CD4-positive, alpha-beta T cell treated with Interleukin-2 at 100 ng/mL for 4 hours (primary cell): ENCODE measurements around the gene MIP.
"Not testable (repeated sequence)": the region's sequence is repeated elsewhere in the genome, so short reads cannot be mapped to it uniquely, and the experiment has no call there.

Experiments used
- DNase-seq: peaks from one replicate; pipeline ENCODE4 v3.0.0-alpha.2; 2020; ENCODE audit warnings: low spot score

The MIP gene

GRCh38 chr12:56468216-56469006 is 14.0 kb upstream of the MIP start, which contains the start of gene SPRYD4:
Gene SPRYD4, plus strand, starts transcription at chr12:56468578. Its CDS starts 14 bp downstream, at chr12:56468592.
- peak; percentile 94 for DNase-seq

GRCh38 chr12:56462565-56462964 is 8.1 kb upstream of the MIP start:
- DNase-seq = no peak

DNA sequence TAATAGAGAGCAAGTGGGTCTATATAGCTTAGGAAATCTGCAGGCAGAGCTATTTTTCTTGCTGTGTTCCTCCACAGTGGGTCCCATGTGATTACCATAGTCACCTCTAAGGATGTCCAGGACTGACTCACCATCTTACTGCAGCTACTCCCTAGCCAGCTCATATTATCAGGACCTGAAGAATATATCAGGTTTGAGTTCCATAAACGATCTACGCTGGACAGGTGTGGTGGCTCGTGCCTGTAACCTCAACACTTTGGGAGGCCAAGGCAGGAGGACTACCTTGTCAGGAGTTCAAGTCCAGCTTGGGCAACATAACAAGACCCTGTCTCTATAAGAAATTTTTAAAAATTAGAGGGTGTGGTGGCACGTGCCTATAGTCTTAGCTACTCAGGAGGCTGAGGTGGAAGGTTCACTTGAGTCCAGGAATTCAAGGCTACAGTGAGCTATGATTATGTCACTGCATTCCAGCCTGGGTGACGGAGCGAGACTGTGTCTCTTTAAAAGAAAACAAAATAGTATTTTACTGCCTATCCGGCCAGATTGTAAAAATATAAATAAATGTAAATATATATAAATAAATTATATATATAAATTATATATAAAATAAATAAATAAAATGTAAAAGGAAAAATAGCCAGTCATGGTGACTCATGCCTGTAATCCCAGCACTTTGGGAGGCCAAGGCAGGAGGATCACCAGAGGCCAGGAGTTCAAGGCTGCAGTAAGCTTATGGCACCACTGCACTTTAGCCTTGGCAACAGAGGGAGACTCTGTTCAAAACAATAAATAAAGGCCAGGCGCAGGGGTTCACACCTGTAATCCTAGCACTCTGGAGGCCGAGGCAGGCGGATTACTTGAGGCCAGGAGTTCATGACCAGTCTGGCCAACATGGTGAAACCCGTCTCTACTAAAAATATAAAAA is 7.0 kb upstream of the MIP start:
- DNase-seq = no peak

DNA sequence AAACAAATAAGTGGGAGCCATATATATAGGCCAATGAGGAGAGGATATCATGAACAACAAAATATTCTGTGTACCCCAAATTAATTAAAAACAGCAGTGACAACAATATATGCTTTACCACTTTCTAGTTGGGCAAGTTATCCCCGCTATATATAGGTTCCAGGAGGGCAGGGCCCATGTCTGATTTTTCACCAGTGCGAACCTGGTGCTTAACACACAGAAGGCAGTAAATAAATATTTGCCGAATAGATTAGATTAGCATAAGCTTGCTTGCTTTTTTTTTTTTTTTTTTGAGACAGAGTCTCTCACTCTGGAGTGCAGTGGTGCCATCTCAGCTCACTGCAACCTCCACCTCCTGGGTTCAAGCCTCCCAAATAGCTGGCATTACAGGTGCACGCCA is 3.4 kb upstream of the MIP start:
- no peak for DNase-seq

DNA sequence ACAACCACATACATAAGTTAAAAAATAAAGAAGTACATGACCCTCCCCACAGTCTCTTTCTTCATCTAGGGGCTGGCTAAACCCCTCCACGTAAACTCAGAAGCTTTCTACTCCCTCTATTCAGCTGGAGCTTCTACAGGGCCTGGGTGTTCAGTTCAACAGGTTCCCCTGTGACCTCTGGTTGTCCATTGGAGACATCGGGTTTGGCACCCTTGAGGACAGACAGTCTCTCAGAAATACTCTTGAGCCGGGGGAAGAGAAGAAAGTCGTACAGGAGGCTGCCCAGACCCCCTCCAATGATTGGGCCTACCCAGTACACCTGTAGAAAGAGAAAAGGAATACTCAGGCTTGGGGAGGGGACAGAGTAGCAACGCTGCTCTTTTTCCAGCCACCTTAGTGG is 3.3 kb downstream of the MIP start:
- DNase-seq = no peak

GRCh38 chr12:56450241-56450640 is 4.2 kb downstream of the MIP start:
- no peak for DNase-seq

- DNase-seq = no peak
Measured at GRCh38 chr12:56449622-56449984, 4.9 kb downstream of the MIP start.

DNA sequence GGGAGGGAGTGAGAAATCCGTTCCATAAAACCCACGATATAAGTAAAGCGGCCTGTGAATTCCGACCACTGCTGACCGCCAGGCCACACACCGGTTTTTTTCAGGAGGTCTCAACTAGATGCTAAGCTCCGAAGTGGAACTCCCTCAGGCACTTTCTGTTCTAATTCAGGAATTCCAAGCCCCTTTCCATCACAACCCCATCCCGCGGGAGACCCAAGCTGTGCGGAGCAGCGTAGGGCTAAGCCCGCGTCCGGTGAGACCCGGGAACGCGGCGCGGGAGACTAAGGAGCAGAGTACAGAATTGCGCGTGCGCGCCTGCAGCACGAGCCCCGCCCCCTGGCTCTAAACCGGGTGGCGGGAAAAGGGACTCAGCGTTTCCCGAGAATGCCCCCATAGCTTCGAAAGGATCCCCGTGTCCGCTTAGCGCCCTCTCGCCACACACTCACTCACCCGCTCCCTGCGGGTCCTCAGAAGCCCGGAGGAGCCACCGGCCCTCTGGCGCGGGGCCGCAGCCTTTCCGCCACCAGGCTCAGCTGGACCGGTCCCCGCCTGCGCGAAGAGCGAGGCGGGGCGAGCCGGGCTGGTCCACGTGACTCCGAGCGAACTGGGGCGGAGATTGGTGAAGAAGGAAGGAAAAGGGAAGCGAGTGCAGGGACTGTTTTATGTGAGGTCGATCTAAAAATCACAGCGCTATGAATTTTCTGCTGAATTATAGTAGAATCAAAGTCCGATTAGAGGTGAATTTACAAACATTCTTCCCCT is 5.4 kb downstream of the MIP start, which contains the start of gene TIMELESS:
Gene TIMELESS, minus strand, starts transcription at position 567 of the 762 bp plus-strand sequence. CDS start 15,256 bp downstream, outside the sequence.
- DNase-seq = peak; percentile 84

DNA sequence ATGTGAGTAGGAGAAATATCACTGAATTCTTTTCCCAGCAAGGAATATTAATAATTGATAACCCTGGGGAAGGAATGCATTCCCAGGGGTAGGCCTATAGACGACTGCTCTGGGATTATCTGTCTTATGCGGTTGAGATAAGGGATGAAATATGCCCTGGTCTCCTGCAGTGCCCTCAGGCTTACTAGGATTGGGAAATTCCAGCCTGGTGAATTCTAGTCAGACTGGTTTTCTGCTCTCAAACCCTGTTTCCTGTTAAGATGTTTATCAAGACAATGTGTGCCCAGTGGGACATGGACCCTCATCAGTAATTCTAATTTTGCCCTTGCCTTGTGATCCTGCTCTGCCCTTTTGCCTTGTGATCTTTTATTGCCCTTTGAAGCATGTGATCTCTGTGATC is 11.2 kb downstream of the MIP start:
- not testable (repeated sequence) for DNase-seq

GRCh38 chr12:56437430-56438176 is 16.9 kb downstream of the MIP start:
- DNase-seq = no peak

- DNase-seq = no peak
Measured at GRCh38 chr12:56434828-56435227, 19.6 kb downstream of the MIP start.

- no peak for DNase-seq
Measured at GRCh38 chr12:56431850-56432249, 22.6 kb downstream of the MIP start.

DNA sequence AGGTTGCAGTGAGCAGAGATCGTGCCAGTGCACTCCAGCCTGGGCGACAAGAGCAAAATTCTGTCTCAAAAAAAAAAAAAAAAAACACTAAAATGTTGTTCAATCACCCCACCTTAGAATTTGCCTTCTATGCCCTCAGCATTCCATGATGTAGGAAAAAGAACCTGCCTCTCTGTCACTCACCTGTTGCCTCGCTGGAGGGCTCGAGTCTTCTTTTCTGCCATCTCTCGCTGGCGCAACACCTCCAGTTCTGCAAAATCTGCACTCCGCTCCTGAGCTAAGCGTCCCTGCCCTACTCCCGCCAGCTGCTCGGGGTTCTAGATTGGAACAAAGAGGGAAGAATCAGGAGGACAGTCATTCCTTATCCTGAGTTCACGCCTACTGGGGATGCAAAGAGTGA is 23.2 kb downstream of the MIP start:
- DNase-seq = no peak

DNA sequence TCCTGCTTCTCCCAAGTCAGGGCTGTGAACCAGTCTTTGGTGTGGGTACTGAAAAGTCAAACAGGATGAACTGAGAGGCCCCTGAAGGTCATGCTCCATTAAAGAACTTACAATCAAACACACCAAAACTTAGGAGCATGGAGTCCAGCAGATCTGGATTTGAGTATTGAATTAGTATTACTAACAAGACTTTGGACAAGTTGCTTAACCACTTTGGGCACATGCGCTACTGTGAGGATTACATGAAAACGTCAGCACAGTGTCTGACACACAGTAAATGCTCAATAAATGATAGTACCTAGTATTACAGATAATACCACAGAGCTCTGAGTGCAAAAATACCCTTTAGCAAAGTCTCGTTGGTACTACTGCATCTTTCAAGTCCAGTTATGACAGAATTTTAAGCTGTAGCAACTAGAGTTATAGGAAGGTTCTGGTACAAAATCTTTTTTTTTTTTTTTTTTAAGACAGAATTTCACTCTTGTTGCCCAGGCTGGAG is 28.5 kb downstream of the MIP start:
- no peak for DNase-seq

DNA sequence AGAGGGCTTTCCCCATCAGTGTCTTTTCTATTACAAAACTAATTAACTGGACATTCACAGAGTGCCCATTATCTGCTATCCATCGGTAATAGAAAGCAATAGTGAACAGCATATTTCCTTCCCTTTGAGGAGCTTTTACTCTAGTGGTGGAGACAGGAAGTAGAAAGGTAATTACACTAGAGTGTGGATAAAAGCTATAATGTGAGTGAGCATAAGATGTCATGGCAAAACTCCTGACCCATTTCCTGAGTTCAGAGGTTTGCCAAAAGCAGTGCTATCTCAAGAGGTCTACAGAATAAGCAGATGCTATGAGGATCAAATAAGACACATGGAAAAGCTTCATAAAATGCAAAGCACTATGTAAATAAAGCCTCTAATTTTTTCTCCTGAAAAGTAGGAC is 29.3 kb downstream of the MIP start:
- no peak for DNase-seq

DNA sequence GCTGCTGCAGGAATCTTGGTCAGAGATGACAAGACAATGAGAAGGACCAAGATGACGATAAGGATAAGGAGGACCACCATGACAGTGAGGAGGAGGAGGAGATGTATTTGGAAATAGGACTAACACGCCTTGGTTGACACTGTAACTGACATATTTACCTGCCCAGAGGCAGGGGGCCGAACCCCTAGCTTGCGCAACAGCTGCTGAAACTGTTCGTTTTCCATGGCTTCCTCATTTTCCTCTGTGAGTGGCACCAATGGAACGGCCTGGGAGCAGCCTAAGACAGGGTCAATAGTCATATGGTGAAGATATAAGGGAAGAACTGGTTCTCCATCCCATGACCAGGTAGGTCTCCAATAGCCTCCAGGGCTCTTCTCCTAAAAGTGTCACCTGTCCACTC is 34.0 kb downstream of the MIP start:
- no peak for DNase-seq

- no peak for DNase-seq
Measured at GRCh38 chr12:56417739-56418138, 36.7 kb downstream of the MIP start.

DNA sequence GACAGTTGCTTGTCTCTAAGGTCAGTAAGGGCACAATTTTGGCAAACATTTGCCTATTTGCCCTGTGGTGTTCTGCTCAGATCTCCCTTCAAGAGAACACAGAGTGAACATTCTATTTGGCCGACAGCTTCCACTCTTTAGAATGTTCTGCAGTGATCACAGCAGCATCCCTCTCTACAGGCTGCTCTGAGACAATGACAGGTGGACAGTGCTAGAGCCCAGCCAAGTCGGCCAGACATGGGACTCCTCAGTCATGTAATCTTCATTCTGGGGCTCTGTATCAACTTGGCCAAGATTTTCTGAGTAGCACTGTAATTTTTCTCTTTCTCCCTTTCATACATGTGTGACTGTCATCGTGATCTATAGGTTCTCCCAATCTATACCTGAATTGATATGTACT is 40.1 kb downstream of the MIP start:
- DNase-seq = no peak

DNA sequence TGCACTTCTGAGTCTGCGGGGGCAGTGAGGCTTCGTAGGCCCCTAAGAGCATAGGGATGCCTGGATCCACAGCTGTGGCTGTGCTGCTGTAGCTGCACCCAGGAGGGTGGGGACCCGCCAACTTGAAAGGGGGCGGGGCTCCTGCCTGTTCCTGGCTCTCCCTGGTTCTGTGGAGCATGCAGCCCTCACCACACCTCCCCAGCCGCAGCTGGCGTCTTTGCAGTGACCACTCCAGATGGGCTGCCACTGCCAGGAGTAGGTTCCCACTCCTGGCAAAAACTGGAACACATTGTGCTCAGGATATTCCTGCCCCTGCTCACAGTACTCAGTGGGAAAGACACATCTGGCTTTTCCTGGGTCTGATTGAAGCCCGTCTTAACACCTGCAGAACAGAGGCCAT is 41.1 kb downstream of the MIP start:
- no peak for DNase-seq

- DNase-seq = no peak
Measured at GRCh38 chr12:56411781-56412639, 42.4 kb downstream of the MIP start.
